ENCODE results near the gene HNRNPUL2. TPM values are rescaled to one million over a fixed set of nuclear protein-coding genes. Genes with fewer than 3 reads are reported as not detected.

Gene HNRNPUL2
- total and polyA plus RNA-seq, 2 experiments from 2014 or later = 3.7 to 15.4 TPM

DNA sequence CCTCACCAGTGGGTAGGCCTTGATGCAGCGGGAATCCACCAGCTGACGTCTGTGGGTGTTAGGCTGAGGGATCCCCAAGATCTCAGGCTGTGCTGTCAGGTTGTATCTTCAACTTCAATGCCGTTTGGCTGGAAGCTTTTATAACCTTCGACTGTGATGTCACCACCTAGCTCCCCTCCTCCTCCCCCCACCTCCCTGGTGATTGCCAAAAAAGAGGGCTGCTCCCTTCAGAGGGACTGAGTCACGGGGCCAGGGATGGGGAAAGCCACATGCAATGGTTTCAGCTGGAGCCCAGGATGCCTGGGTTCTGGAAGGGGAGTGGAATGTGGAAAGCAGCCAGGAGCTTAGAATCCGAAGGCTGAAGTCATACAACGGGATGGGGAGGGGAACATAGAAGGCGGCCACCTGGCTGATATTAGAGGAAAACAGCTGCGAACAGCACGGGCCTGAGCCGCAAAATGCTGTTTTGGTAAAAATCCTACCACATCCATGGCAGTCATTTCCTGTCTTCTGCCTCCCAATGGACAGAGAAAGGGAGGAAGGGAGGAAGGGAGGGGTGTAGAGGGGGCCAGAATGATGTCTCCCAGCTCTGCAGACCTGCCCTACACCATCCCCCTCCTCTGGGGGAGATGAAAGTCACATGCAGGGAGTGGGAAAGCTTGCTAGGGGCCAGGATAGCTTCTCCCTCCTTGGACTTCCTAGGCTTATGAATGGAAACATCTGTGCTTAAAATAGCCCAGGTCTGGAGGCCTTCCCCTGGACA lies 37.7 kb downstream of the HNRNPUL2 start, which contains the start of gene LRRN4CL:
TSS of gene LRRN4CL (minus strand) at position 110 of the 763 bp plus-strand sequence. CDS start 1,022 bp downstream, outside the sequence.
- Histone ChIP-seq H3K27me3 (no peaks in the 10 kb centered on the region), H3K79me2 (no peaks in the 10 kb centered on the region), H3K4me2 (peak within 1 kb of the TSS; percentile 20), H3K4me3 (no peak within 1 kb of the TSS), H3K9me3 (ENCODE audit: low read depth) (no peaks in the 10 kb centered on the region), H3K9me2 (replicated peaks; ENCODE audit: insufficient read depth) (no peaks in the 10 kb centered on the region), H3K4me1 (ENCODE audit: insufficient read depth) (peaks cover 6% of the 10 kb centered on the region), H2AFZ (no peak within 1 kb of the TSS), H3K36me3 (replicated peaks; ENCODE audit: insufficient read depth, low read depth) (no peaks in the 10 kb centered on the region), H4K20me1 (ENCODE audit: insufficient read depth, poor library complexity, severe bottlenecking) (no peaks in the 10 kb centered on the region), H3K27ac (peak within 1 kb of the TSS; percentile 60)
- TF ChIP-seq EZH2phosphoT487 (IDR thresholded peaks at IDR 0.05; ENCODE audit: low read depth, severe bottlenecking, unreplicated experiment) = no peak
- TF ChIP-seq CTCF (IDR thresholded peaks at IDR 0.05; ENCODE audit: poor library complexity) = no peak
- TF ChIP-seq EZH2 (IDR thresholded peaks at IDR 0.05; ENCODE audit: borderline replicate concordance) = no peak
- WGBS (ENCODE audit: low lambda C conversion rate, missing lambda C conversion rate) = 61% methylated on average over 11 of the region's 11 CpGs
- peak; percentile 60 for DNase-seq (ENCODE audit: low spot score)

DNA sequence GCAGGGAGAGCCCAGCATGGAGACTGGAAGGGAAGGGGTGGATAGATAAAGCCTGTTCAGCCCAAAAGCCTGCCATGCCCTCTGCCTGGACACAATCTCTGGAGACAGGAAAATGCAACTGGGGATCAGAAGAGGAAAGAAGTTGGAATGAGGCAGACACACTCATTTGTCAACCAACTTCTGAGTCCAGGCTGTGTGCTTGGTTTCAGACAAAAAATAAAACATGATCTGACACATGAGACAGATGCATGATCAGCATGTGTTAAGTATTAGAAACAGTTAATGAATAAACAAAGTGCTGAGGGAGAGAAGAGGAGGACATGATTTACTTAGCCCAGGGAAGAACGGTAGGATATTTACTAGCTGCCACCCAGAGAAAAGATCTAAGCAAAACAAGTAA lies 38.8 kb downstream of the HNRNPUL2 start:
- Histone ChIP-seq H3K9me2 (replicated peaks; ENCODE audit: insufficient read depth) (no peaks in the 10 kb centered on the region), H3K9me3 (ENCODE audit: low read depth) (no peaks in the 10 kb centered on the region), H3K79me2 (no peaks in the 10 kb centered on the region), H3K4me2 (peak overlapping the region; percentile 20), H3K27me3 (no peaks in the 10 kb centered on the region), H2AFZ (no peak overlapping the region), H3K4me3 (no peak overlapping the region), H3K36me3 (replicated peaks; ENCODE audit: insufficient read depth, low read depth) (no peaks in the 10 kb centered on the region), H3K27ac (no peak overlapping the region), H3K4me1 (ENCODE audit: insufficient read depth) (peaks cover 6% of the 10 kb centered on the region), H4K20me1 (ENCODE audit: insufficient read depth, poor library complexity, severe bottlenecking) (no peaks in the 10 kb centered on the region)
- no peak for DNase-seq (ENCODE audit: low spot score)
- TF ChIP-seq CTCF (IDR thresholded peaks at IDR 0.05; ENCODE audit: poor library complexity) (no peak), EZH2 (IDR thresholded peaks at IDR 0.05; ENCODE audit: borderline replicate concordance) (no peak)
- 23% methylated on average over 1 of the region's 1 CpG for WGBS (ENCODE audit: low lambda C conversion rate, missing lambda C conversion rate)

DNA sequence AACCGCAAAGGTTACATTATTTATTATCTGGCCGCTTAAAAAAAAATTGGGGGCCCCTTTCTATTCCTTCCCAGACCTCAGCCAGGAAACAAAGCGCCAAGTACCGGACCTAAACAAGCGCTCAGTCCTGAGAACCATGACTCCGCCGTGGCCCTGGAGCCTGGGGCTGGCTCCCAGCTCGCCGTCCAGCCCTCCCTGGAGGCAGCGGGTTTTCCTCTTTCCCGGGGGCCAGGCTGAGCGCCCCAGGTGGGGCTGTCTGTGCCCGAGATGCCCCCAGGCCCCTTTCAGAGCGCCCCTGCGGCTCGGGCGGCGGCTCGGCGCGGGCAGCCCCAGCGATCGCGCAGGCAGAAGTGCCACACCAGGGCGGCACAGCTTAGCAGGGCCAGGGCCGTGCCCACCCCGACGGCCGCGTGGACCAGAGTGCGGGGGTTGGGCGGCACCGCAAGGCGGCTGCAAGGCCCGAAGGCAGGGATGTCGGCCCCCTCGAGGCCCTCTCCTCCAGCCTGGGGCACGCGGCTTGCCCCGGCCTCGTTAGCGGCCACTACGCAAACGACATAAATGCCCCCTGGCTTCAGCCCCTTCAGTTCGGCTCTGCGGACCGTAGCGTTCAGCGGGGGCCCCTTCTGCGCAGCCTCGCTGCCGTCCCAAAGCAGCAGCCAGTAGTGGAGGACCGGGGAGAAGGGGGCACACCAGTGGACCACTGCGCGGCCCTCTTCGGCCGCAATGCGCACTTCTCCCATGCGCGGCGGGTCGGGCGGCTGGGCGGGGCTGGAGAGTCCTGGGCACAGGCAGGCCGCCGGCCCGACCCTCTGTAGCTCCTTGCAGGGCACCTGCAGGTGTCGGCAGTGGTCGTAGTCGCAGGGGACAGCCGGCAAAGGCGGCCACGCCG lies 39.5 kb downstream of the HNRNPUL2 start:
- no peak for DNase-seq (ENCODE audit: low spot score)
- 81% methylated on average over 70 of the region's 74 CpGs for WGBS (ENCODE audit: low lambda C conversion rate, missing lambda C conversion rate)
- Histone ChIP-seq H3K9me3 (ENCODE audit: low read depth) (no peaks in the 10 kb centered on the region), H3K4me3 (no peak overlapping the region), H3K27ac (no peak overlapping the region), H3K27me3 (no peaks in the 10 kb centered on the region), H3K4me1 (ENCODE audit: insufficient read depth) (peaks cover 6% of the 10 kb centered on the region), H3K79me2 (no peaks in the 10 kb centered on the region), H2AFZ (no peak overlapping the region), H3K4me2 (no peak overlapping the region), H3K9me2 (replicated peaks; ENCODE audit: insufficient read depth) (no peaks in the 10 kb centered on the region), H3K36me3 (replicated peaks; ENCODE audit: insufficient read depth, low read depth) (no peaks in the 10 kb centered on the region), H4K20me1 (ENCODE audit: insufficient read depth, poor library complexity, severe bottlenecking) (no peaks in the 10 kb centered on the region)
- TF ChIP-seq EZH2 (IDR thresholded peaks at IDR 0.05; ENCODE audit: borderline replicate concordance) = no peak
- no peak for TF ChIP-seq EZH2phosphoT487 (IDR thresholded peaks at IDR 0.05; ENCODE audit: low read depth, severe bottlenecking, unreplicated experiment)
- no peak for TF ChIP-seq CTCF (IDR thresholded peaks at IDR 0.05; ENCODE audit: poor library complexity)
